GM23338 (cell line): ENCODE data around the gene NAE1.

Experiments
- CREB1 ChIP-seq: fragments of 250-450 bp; sonication (Bioruptor Pico); IDR thresholded peaks from 2 replicates; pipeline ENCODE4 v1.5.0; 2020; ENCODE audit warnings: low read depth, mild to moderate bottlenecking, moderate library complexity
- EZH2 ChIP-seq: fragments of 200-600 bp; sonication (generic); IDR thresholded peaks from one replicate; pipeline ENCODE4 v1.8.0; 2017; ENCODE audit warnings: antibody characterized with exemption, mild to moderate bottlenecking, low read depth; ENCODE audit not compliant: unreplicated experiment
- EZH2phosphoT487 ChIP-seq: fragments of 200-600 bp; sonication (generic); IDR thresholded peaks from one replicate; pipeline ENCODE4 v1.8.1; 2018; ENCODE audit warnings: antibody characterized with exemption; ENCODE audit not compliant: unreplicated experiment
- JUNB ChIP-seq: IDR thresholded peaks from one replicate; pipeline ENCODE4 v1.6.1; 2016; ENCODE audit warnings: antibody characterized with exemption; ENCODE audit not compliant: unreplicated experiment
- NANOG ChIP-seq: IDR thresholded peaks from 2 replicates; pipeline ENCODE4 v1.6.1; 2016; ENCODE audit warnings: antibody characterized with exemption, borderline replicate concordance
- POLR2AphosphoS5 ChIP-seq: IDR thresholded peaks from 2 replicates; pipeline ENCODE4 v1.6.1; 2016; ENCODE audit warnings: antibody characterized with exemption, low read depth
- STAT1 ChIP-seq: IDR thresholded peaks from one replicate; pipeline ENCODE4 v1.6.1; 2016; ENCODE audit warnings: antibody characterized with exemption; ENCODE audit not compliant: unreplicated experiment
- ZNF114 ChIP-seq: fragments of 250-450 bp; sonication (Bioruptor Pico); IDR thresholded peaks from 2 replicates; pipeline ENCODE4 v1.5.0; 2020; ENCODE audit warnings: mild to moderate bottlenecking, moderate library complexity
- TF ChIP-seq, protein P1 (sequence below), 2 experiments: fragments of 200-600 bp in 1 of 2; sonication (generic) in 1 of 2; conservative IDR thresholded peaks; 2 replicates each; pipeline versions ENCODE4 v1.5.1 to v1.6.1; 2016 to 2017; ENCODE audit warnings: antibody characterized with exemption in 2 of 2, low read depth in 2 of 2, mild to moderate bottlenecking in 2 of 2, moderate library complexity in 1 of 2
- TF ChIP-seq, protein P2 (sequence below): IDR thresholded peaks from one replicate; pipeline ENCODE4 v1.6.1; 2018; ENCODE audit warnings: antibody characterized with exemption; ENCODE audit not compliant: unreplicated experiment
- TF ChIP-seq, protein P3 (sequence below): IDR thresholded peaks from 2 replicates; pipeline ENCODE4 v1.6.1; 2016; ENCODE audit warnings: antibody characterized with exemption

DNA sequence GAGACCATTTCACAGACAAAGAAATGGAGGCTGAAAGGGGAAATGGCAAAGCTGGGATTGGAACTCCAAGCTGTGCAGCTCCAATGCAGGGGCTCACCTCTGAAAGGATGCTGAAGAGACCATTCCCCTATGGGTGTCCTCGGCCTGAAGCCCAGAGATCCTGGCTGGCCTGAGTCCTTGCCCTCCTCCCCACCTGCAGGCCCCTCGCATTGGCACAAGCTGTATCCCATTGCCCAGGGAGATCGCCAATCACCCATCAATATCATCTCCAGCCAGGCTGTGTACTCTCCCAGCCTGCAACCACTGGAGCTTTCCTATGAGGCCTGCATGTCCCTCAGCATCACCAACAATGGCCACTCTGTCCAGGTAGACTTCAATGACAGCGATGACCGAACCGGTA is 16.1 kb upstream of the NAE1 start:
- TF ChIP-seq, protein P1, sequence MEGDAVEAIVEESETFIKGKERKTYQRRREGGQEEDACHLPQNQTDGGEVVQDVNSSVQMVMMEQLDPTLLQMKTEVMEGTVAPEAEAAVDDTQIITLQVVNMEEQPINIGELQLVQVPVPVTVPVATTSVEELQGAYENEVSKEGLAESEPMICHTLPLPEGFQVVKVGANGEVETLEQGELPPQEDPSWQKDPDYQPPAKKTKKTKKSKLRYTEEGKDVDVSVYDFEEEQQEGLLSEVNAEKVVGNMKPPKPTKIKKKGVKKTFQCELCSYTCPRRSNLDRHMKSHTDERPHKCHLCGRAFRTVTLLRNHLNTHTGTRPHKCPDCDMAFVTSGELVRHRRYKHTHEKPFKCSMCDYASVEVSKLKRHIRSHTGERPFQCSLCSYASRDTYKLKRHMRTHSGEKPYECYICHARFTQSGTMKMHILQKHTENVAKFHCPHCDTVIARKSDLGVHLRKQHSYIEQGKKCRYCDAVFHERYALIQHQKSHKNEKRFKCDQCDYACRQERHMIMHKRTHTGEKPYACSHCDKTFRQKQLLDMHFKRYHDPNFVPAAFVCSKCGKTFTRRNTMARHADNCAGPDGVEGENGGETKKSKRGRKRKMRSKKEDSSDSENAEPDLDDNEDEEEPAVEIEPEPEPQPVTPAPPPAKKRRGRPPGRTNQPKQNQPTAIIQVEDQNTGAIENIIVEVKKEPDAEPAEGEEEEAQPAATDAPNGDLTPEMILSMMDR (conservative IDR thresholded peaks at IDR 0.05; ENCODE audit: low read depth in 2 of 2): no peak
- TF ChIP-seq, protein P2, sequence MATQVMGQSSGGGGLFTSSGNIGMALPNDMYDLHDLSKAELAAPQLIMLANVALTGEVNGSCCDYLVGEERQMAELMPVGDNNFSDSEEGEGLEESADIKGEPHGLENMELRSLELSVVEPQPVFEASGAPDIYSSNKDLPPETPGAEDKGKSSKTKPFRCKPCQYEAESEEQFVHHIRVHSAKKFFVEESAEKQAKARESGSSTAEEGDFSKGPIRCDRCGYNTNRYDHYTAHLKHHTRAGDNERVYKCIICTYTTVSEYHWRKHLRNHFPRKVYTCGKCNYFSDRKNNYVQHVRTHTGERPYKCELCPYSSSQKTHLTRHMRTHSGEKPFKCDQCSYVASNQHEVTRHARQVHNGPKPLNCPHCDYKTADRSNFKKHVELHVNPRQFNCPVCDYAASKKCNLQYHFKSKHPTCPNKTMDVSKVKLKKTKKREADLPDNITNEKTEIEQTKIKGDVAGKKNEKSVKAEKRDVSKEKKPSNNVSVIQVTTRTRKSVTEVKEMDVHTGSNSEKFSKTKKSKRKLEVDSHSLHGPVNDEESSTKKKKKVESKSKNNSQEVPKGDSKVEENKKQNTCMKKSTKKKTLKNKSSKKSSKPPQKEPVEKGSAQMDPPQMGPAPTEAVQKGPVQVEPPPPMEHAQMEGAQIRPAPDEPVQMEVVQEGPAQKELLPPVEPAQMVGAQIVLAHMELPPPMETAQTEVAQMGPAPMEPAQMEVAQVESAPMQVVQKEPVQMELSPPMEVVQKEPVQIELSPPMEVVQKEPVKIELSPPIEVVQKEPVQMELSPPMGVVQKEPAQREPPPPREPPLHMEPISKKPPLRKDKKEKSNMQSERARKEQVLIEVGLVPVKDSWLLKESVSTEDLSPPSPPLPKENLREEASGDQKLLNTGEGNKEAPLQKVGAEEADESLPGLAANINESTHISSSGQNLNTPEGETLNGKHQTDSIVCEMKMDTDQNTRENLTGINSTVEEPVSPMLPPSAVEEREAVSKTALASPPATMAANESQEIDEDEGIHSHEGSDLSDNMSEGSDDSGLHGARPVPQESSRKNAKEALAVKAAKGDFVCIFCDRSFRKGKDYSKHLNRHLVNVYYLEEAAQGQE: no peak
- no peak for TF ChIP-seq EZH2
- no peak for TF ChIP-seq ZNF114 (CRISPR knock-in tag)
- TF ChIP-seq CREB1 (CRISPR knock-in tag): no peak
- no peak for TF ChIP-seq POLR2AphosphoS5
- no peak for TF ChIP-seq JUNB
- TF ChIP-seq EZH2phosphoT487: no peak
- TF ChIP-seq STAT1: no peak
- TF ChIP-seq, protein P3, sequence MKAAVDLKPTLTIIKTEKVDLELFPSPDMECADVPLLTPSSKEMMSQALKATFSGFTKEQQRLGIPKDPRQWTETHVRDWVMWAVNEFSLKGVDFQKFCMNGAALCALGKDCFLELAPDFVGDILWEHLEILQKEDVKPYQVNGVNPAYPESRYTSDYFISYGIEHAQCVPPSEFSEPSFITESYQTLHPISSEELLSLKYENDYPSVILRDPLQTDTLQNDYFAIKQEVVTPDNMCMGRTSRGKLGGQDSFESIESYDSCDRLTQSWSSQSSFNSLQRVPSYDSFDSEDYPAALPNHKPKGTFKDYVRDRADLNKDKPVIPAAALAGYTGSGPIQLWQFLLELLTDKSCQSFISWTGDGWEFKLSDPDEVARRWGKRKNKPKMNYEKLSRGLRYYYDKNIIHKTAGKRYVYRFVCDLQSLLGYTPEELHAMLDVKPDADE: no peak
- no peak for TF ChIP-seq NANOG
